Aorta (tissue), 5 donors: Measurements from ENCODE around the gene PRRX2. TPM values are rescaled to one million over a fixed set of nuclear protein-coding genes. Genes with fewer than 3 reads are reported as not detected.
A peak's percentile ranks its signal among the peaks of the same experiment; 100 is the strongest.
"Not testable (repeated sequence)": the region's sequence is repeated elsewhere in the genome, so short reads cannot be mapped to it uniquely, and the experiment has no call there.

ENCODE experiments used
- ATAC-seq: fragments of 200-7000 bp; cut with Tn5 transposase; one replicate; pipeline ENCODE4 v1.9.1; 2022; ENCODE audit warnings: moderate library complexity; ENCODE audit not compliant: low FRiP score
- DNase-seq, 2 donors: peaks; one replicate each; pipeline ENCODE4 v3.0.0-alpha.2; 2020
- H3K27ac ChIP-seq, 2 donors: one replicate each; pipeline ENCODE4 v1.5.1; 2013; ENCODE audit warnings: low read length in 2 of 2, mild to moderate bottlenecking in 2 of 2, moderate library complexity in 2 of 2, control low read depth in 1 of 2, inconsistent platforms in 1 of 2, low read depth in 1 of 2
- H3K27me3 ChIP-seq, 2 donors: one replicate each; pipeline ENCODE4 v1.6.1; 2013; ENCODE audit warnings: control low read depth in 1 of 2, low read length in 1 of 2, mild to moderate bottlenecking in 1 of 2, moderate library complexity in 1 of 2; ENCODE audit not compliant: insufficient read depth in 2 of 2, control insufficient read depth in 1 of 2
- H3K36me3 ChIP-seq, 2 donors: one replicate each; pipeline ENCODE4 v1.6.1; 2013; ENCODE audit warnings: control low read depth in 1 of 2, low read length in 1 of 2, mild to moderate bottlenecking in 1 of 2; ENCODE audit not compliant: insufficient read depth in 2 of 2, control insufficient read depth in 1 of 2
- H3K4me1 ChIP-seq, 2 donors: one replicate each; pipeline ENCODE4 v1.6.1; 2013; ENCODE audit warnings: low read length in 2 of 2, control low read depth in 1 of 2, mild to moderate bottlenecking in 1 of 2, moderate library complexity in 1 of 2; ENCODE audit not compliant: insufficient read depth in 2 of 2, control insufficient read depth in 1 of 2
- H3K4me3 ChIP-seq, 2 donors: one replicate each; pipeline ENCODE4 v1.5.1; 2013; ENCODE audit warnings: low read length in 2 of 2, control low read depth in 1 of 2, mild to moderate bottlenecking in 1 of 2
- H3K9me3 ChIP-seq: one replicate; pipeline ENCODE4 v1.6.1; 2013; ENCODE audit warnings: mild to moderate bottlenecking, low read length; ENCODE audit not compliant: control insufficient read depth
- WGBS, 2 donors: extraction: QIAGEN DNeasy Blood & Tissue Kit; methylation state at CpG; one replicate each; pipeline ENCODE4 v1.1.7; 2013; 5-methylcytosine and 5-hydroxymethylcytosine counted together
- intact Hi-C, 2 donors: fragments of 100-400 bp; cut with DNase I; formaldehyde crosslinking; loops; one replicate each; pipeline versions ENCODE4 v1.14.2 to v1.15.0; 2022
- polyA plus RNA-seq, 2 donors: library from polyadenylated mRNA; stranded (reverse); fragments of 200-250 nt; gene quantifications; one replicate each; pipeline ENCODE4 v1.2.3, GENCODE V29; 2013
- total RNA-seq, 2 donors: library from RNA; stranded (reverse); fragmentation: NEBNext Ultra II Directional; extraction: Animal tissue kit (Norgen Biotek cat#: 25700); gene quantifications; one replicate each; pipeline ENCODE4 v1.2.1, GENCODE V29; 2021
- donor health status: healthy with polysubstance abuse.
- donor health status: Bipolar disorder and iron deficiency.
- donor health status: DM: no; HTN: no; CAD: no.
- donor health status: DM: no; HTN: no; CAD: no.
- donor health status: DM: yes; HTN: yes; CAD: no.

Gene PRRX2
- total and polyA plus RNA-seq, 4 donors, result 27.7 to 68.8 (median 52.2) TPM

DNA sequence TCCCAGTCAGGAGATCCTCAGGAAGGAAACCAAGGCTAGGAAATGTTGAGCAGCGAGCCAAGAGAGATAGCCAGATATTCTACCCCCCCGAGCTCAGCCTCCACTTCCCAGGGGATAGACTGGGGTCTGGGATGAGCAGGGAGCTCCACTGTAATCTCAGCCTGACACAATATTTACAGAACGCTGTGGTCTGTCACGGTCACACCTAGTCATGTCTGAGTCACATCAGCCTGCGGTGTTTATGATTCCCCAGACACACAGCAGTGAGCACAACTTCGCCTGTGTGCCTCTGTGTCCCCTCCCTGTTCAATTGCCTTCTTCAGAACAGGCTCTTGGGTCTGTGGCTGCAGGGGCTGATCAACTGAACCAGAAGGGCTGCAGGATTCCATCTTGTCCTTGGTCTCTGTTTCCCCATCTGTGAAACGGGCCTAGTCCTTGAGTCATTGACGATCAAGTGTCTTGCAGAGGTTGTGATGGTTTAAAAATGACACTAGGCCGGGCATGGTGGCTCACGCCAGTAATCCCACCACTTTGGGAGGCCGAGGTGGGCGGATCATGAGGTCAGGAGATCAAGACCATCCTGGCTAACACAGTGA lies 8.6 kb upstream of the PRRX2 start:
- Histone ChIP-seq H3K36me3 (no peaks in the 10 kb centered on the region), H3K4me1 (no peaks in the 10 kb centered on the region), H3K27ac (no peak overlapping the region), H3K27me3 (no peaks in the 10 kb centered on the region), H3K9me3 (no peaks in the 10 kb centered on the region), H3K4me3 (no peak overlapping the region)
- DNase-seq (no peak), ATAC-seq (no peak)
- 89 to 90% methylated on average over 12 of the region's 12 CpGs for WGBS, 2 donors
- intact Hi-C loops, result no loop called here

DNA sequence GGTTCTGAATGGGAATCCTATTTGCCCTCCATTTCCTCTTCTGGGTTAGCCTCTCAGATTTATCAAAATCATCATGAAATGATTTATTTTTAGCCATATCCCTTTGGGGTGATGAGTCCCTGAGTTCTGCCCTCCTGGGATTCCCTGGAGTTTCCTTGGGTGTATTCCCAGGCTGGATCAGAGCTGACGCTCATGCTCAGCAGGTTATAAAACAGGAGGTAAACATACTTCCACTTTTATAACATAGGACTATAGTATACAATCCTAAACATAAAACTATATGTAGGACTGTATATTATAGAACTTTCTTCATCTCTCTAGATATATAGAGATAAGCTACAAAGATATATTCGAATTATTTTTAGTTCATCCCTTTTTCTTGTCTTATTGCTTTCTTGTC lies 4.4 kb upstream of the PRRX2 start:
- Histone ChIP-seq H3K4me1 (no peaks in the 10 kb centered on the region), H3K27me3 (no peaks in the 10 kb centered on the region), H3K4me3 (no peak overlapping the region), H3K36me3 (no peaks in the 10 kb centered on the region), H3K27ac (no peak overlapping the region), H3K9me3 (no peaks in the 10 kb centered on the region)
- intact Hi-C loops, result no loop called here
- ATAC-seq (no peak), DNase-seq (no peak)
- 61 to 66% methylated on average over 2 of the region's 2 CpGs for WGBS, 2 donors

DNA sequence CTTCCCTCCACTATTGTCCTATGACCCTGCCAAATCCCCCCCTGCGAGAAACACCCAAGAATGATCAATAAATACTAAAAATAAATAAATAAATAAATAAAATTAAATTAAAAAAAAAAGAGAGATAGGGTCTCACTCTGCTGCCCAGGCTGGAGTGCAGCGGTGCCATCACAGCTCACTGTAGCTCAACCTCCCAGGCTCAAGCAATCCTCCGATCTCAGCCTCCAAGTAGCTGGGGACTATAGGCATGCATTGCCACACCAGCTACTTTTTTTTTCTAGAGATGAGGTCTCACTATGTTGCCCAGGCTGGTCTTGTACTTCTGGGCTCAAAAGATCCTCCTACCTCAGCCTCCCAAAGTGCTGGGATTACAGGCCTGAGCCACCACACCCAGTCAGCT lies 3.2 kb upstream of the PRRX2 start:
- H3K4me1 ChIP-seq, intact Hi-C loops, H3K27me3 ChIP-seq, DNase-seq, H3K36me3 ChIP-seq, ATAC-seq, H3K27ac ChIP-seq, H3K4me3 ChIP-seq, H3K9me3 ChIP-seq: not testable (repeated sequence)
- 67 to 81% methylated on average over 3 of the region's 3 CpGs for WGBS, 2 donors

DNA sequence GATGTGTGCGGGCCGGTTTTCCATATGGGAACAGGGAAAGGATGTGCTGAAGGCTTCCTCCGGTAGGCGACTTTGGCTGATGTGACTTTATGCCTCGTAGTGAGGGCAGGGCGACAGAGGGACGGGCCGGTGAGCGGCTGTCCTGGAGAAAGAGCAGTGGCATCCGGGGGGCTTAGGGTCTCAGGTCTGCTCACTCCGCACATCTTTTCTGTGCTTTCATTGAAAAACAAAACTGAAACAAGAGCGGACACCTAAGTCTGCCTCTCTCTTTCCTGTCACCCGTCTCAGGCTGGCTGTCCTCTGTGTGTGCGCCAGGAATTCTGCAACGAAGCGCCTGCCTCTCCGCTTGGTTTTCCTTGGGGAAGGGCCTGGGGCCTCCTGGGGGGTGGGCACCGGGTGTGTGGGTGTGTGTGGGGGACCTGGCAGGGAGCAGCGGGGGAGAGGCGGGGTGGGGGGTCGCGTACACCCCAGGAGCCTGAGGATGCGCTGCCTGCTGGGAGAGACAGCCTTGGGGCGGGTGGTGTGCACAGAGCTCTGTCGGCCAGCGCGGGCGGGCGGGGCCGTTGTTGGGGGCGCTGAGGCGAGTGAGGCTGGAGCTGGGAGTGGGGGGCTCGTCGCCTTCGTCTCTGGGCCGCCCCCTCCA lies 580 bp upstream of the PRRX2 start:
- peak; percentile 71 for ATAC-seq
- H3K4me1 ChIP-seq, result no peaks in the 10 kb centered on the region
- H3K27me3 ChIP-seq, result no peaks in the 10 kb centered on the region
- intact Hi-C loops, result loop anchor here (5.0 kb wide), 2 partner anchors 47 to 62 kb away; no protein-coding TSS in a partner anchor
- H3K9me3 ChIP-seq, result no peaks in the 10 kb centered on the region
- DNase-seq, result peak in 1 of 2 donors; percentile 84
- H3K36me3 ChIP-seq, result no peaks in the 10 kb centered on the region
- 14 to 17% methylated on average over 33 to 36 of the region's 36 CpGs for WGBS, 2 donors
- peak overlapping the region in 1 of 2 donors; percentile 13 for H3K27ac ChIP-seq
- H3K4me3 ChIP-seq, result peak overlapping the region; percentile 59 to 85

DNA sequence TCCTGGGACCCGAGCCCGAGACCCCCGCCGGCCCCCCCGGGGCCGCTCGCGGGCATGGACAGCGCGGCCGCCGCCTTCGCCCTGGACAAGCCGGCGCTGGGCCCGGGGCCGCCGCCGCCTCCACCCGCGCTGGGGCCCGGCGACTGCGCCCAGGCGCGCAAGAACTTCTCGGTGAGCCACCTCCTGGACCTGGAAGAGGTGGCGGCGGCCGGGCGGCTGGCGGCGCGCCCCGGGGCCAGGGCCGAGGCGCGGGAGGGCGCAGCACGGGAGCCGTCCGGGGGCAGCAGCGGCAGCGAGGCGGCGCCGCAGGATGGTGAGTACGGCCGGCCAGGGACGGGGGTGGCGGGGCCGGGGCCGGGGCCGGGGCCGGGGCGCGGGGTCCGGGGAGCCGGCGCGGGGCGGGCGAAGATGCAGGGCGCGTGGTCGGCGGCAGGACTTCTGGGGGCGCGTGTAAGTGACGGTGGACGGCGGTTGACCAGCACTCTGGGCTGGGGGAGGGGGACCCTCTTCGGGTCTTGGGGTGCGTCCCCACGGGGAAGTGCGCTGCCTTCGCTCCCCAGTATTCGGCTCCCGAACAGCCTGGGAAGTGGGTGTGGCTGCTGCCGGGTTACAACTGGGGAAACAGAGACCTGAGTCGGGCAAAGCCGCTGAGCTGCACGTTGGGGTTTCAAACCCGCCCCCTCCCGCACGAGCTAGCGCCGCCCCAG lies 520 bp downstream of the PRRX2 start:
- Histone ChIP-seq H3K36me3 (no peaks in the 10 kb centered on the region), H3K4me1 (no peaks in the 10 kb centered on the region), H3K9me3 (no peaks in the 10 kb centered on the region), H3K27me3 (no peaks in the 10 kb centered on the region), H3K4me3 (peak overlapping the region; percentile 85 to 95), H3K27ac (peak overlapping the region; percentile 49 to 52)
- DNase-seq, result no peak
- ATAC-seq, result no peak
- intact Hi-C loops, result loop anchor here (5.0 kb wide), 2 partner anchors 46 to 61 kb away; no protein-coding TSS in a partner anchor
- WGBS, 2 donors, result 1 to 2% methylated on average over 64 to 88 of the region's 88 CpGs

DNA sequence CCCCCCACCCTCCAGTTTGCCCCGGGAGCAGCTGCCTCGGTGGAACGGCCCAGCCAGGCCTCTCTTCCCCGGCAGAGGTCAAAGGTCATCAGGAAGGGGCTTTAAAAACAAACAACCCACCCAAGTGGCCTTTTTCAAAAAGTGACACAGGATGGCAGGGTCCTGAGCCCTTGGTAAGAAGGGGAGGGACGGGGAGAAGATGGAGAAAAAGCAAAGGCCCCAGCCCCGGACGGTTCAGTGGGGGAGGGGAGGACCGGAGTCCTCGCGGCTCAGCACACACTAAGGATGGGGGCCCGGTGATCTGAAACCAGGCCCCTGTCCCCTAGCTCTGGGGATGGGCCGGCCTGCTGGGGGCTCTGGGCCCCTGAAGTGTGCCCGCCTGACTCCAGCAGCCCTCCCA lies 1.1 kb downstream of the PRRX2 start:
- H3K27ac ChIP-seq, result peak overlapping the region in 1 of 2 donors; percentile 59
- intact Hi-C loops, result loop anchor here (5.0 kb wide), 2 partner anchors 46 to 61 kb away; no protein-coding TSS in a partner anchor
- ATAC-seq, result no peak
- no peaks in the 10 kb centered on the region for H3K36me3 ChIP-seq
- H3K27me3 ChIP-seq, result no peaks in the 10 kb centered on the region
- no peaks in the 10 kb centered on the region for H3K4me1 ChIP-seq
- DNase-seq, result no peak
- no peaks in the 10 kb centered on the region for H3K9me3 ChIP-seq
- WGBS, 2 donors, result 2 to 4% methylated on average over 11 to 13 of the region's 13 CpGs
- peak overlapping the region; percentile 85 to 95 for H3K4me3 ChIP-seq

DNA sequence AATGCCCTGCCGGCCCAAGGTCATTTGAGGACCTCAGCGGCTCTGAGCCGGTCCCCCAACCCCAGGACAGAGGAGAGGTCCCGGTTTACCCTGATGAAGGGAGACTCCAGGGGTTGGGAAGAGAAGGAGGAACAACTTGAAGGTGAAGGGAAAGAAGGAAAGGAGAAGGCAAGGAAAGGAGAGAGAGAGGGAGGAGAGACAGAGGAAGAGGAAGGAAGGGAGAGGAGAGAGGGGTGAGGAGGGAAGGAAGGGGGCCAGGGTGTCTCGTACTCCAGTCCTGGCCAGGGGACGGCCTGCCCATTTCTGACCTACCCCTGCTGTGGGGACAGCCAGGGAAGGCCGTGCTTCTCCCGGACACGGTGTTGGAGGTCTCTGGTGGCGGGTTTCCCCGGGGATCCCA lies 1.9 kb downstream of the PRRX2 start:
- H3K4me3 ChIP-seq, result peak overlapping the region in 1 of 2 donors; percentile 85
- H3K27ac ChIP-seq, result peak overlapping the region in 1 of 2 donors; percentile 30
- H3K36me3 ChIP-seq, result no peaks in the 10 kb centered on the region
- H3K27me3 ChIP-seq, result no peaks in the 10 kb centered on the region
- ATAC-seq (no peak), DNase-seq (no peak)
- no peaks in the 10 kb centered on the region for H3K9me3 ChIP-seq
- intact Hi-C loops, result loop anchor here (5.0 kb wide), 2 partner anchors 45 to 60 kb away; no protein-coding TSS in a partner anchor
- 4 to 7% methylated on average over 11 of the region's 11 CpGs for WGBS, 2 donors
- no peaks in the 10 kb centered on the region for H3K4me1 ChIP-seq

DNA sequence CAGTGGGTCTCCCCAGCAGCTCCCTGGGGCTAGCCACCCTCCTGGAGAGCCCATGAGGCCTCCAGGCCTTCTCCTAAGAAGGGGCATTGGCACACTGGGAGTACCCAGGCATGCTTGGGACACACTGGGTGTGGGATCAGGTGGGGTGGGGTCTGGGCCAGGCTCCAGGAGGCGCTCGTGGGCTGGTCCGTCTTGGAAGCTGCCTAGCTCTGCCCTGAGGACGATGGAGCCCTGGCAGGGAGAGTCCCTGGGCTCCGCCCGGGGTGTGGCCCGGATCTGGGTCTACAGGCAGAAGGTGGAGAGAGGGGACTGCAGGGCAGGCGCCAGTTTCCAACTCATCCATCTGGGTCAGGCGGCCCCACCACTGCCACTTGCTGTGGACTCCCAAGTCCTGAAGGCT lies 2.4 kb downstream of the PRRX2 start:
- no peak overlapping the region for H3K4me3 ChIP-seq
- DNase-seq (no peak), ATAC-seq (no peak)
- peak overlapping the region in 1 of 2 donors; percentile 30 for H3K27ac ChIP-seq
- H3K9me3 ChIP-seq, result no peaks in the 10 kb centered on the region
- H3K4me1 ChIP-seq, result no peaks in the 10 kb centered on the region
- 33 to 40% methylated on average over 9 of the region's 9 CpGs for WGBS, 2 donors
- intact Hi-C loops, result loop anchor here (2.0 to 5.0 kb wide), 3 partner anchors 27 to 59 kb away; no protein-coding TSS in a partner anchor
- H3K27me3 ChIP-seq, result no peaks in the 10 kb centered on the region
- H3K36me3 ChIP-seq, result no peaks in the 10 kb centered on the region
